K562 (cell line): ENCODE data around the gene PNPLA8. TPM values are rescaled to one million over a fixed set of nuclear protein-coding genes. Genes with fewer than 3 reads are reported as not detected.

Experiments used
- ATAC-seq: fragments of 200-7000 bp; cut with Tn5 transposase; 3 replicates; pipeline ENCODE4 v1.9.1; 2020; ENCODE audit warnings: moderate library complexity
- BruUV-seq: library from RNA; stranded (reverse); fragments of 400-500 nt; replicated peaks from 2 replicates; lab custom pipeline; 2021; lab: Mats Ljungman, UMichigan
- CTCF ChIA-PET: fragments of 300-600 bp; formaldehyde crosslinking; extraction: SDS; loops from one replicate; lab custom pipeline; 2021; ENCODE audit warnings: low intra/inter-chr PET ratio; lab: Yijun Ruan, JAX
- POLR2A ChIA-PET: fragments of 300-600, 350-650 bp; sonication (Branson Sonifier 250); formaldehyde crosslinking; extraction: SDS; loops from one replicate; lab custom pipeline; 2021; ENCODE audit warnings: antibody characterized with exemption, inconsistent platforms; lab: Yijun Ruan, JAX
- DNase-seq, 4 experiments: peaks; one replicate each; pipeline versions ENCODE4 v3.0.0 to v3.0.0-alpha.2; 2011 to 2018; ENCODE audit warnings: low spot score in 3 of 4, mixed read lengths in 3 of 4; ENCODE audit errors: extremely low read depth in 1 of 4
- FAIRE-seq: peaks from 2 replicates; lab custom pipeline; 2011; peaks lifted over from hg19 to GRCh38; lab: Jason Lieb, UNC
- H2AFZ ChIP-seq: 2 replicates; pipeline ENCODE4 v1.6.0; 2011; ENCODE audit warnings: low read depth, low read length, control low read depth, inconsistent platforms
- H3K27ac ChIP-seq: fragments of 200-600 bp; 3 replicates; pipeline ENCODE4 v1.8.0; 2011; ENCODE audit warnings: low read depth, mild to moderate bottlenecking, control low read depth, inconsistent platforms, low read length, moderate library complexity, mixed read lengths; ENCODE audit errors: extremely low read depth
- H3K27me3 ChIP-seq, 2 experiments: fragments of 300-600 bp in 1 of 2; 2 replicates in 1 of 2; 3 replicates in 1 of 2; pipeline versions ENCODE4 v1.6.0 to v1.8.0; 2011; ENCODE audit warnings: inconsistent platforms in 2 of 2, low read length in 2 of 2, mild to moderate bottlenecking in 1 of 2, mixed read lengths in 1 of 2, moderate library complexity in 1 of 2; ENCODE audit not compliant: control insufficient read depth in 2 of 2, insufficient read depth in 2 of 2
- H3K36me3 ChIP-seq: fragments of 300-600 bp; 3 replicates; pipeline ENCODE4 v1.8.0; 2011; ENCODE audit warnings: mild to moderate bottlenecking, low read length, inconsistent platforms; ENCODE audit not compliant: control insufficient read depth, insufficient read depth
- H3K4me1 ChIP-seq, 2 experiments: fragments of 200-600 bp in 1 of 2; replicated peaks in 1 of 2; 2 replicates in 1 of 2; 3 replicates in 1 of 2; pipeline versions ENCODE4 v1.5.1 to v1.8.0; 2011; ENCODE audit warnings: inconsistent platforms in 2 of 2, low read length in 2 of 2, mild to moderate bottlenecking in 1 of 2, mixed read lengths in 1 of 2, moderate library complexity in 1 of 2; ENCODE audit not compliant: control insufficient read depth in 2 of 2, insufficient read depth in 2 of 2
- H3K4me2 ChIP-seq: 2 replicates; pipeline ENCODE4 v1.6.1; 2011; ENCODE audit warnings: low read length, control low read depth, inconsistent platforms, mixed read lengths; ENCODE audit not compliant: insufficient read depth
- H3K4me3 ChIP-seq: fragments of 200-600 bp; sonication (generic), shearing (Covaris generic); 2 replicates; pipeline ENCODE4 v1.5.1; 2016; ENCODE audit warnings: control low read depth, inconsistent platforms
- H3K79me2 ChIP-seq: fragments of 200-600 bp; 3 replicates; pipeline ENCODE4 v1.8.0; 2011; ENCODE audit warnings: low read length, inconsistent platforms; ENCODE audit not compliant: control insufficient read depth, insufficient read depth
- H3K9ac ChIP-seq, 2 experiments: 2 replicates each; pipeline versions ENCODE4 v1.6.0 to v1.6.1; 2011; ENCODE audit warnings: low read depth in 2 of 2, low read length in 2 of 2, control low read depth in 1 of 2, inconsistent platforms in 1 of 2, mild to moderate bottlenecking in 1 of 2, mixed read lengths in 1 of 2; ENCODE audit not compliant: insufficient read depth in 1 of 2
- H3K9me1 ChIP-seq: one replicate; pipeline ENCODE4 v1.6.0; 2011; ENCODE audit warnings: inconsistent platforms, mild to moderate bottlenecking, low read length, moderate library complexity; ENCODE audit not compliant: control insufficient read depth, insufficient read depth
- H3K9me3 ChIP-seq: replicated peaks from 2 replicates; pipeline ENCODE4 v1.5.1; 2011; ENCODE audit warnings: low read depth, low read length, inconsistent platforms; ENCODE audit not compliant: control insufficient read depth, insufficient read depth
- H4K20me1 ChIP-seq: replicated peaks from 2 replicates; pipeline ENCODE4 v1.6.1; 2011; ENCODE audit warnings: low read length, inconsistent platforms, mixed read lengths; ENCODE audit not compliant: control insufficient read depth, insufficient read depth
- ZNF174 ChIP-seq: fragments of 250-450 bp; sonication (Bioruptor Pico); IDR thresholded peaks from 2 replicates; pipeline ENCODE4 v1.4.0; 2020; ENCODE audit warnings: mild to moderate bottlenecking
- ZNF696 ChIP-seq: fragments of 250-450 bp; sonication (Bioruptor Pico); conservative IDR thresholded peaks from 2 replicates; pipeline ENCODE4 v1.4.0; 2020; ENCODE audit warnings: mild to moderate bottlenecking, moderate library complexity
- in situ Hi-C: fragments of 300-500 bp; cut with MboI; formaldehyde crosslinking; loops from 4 replicates; pipeline ENCODE4 v1.15.0; 2018; ENCODE audit warnings: inconsistent platforms, mixed read lengths
- intact Hi-C: fragments of 100-400 bp; cut with micrococcal nuclease; formaldehyde crosslinking; loops from 2 replicates; pipeline ENCODE4 v1.14.2; 2022
- polyA plus RNA-seq, 8 experiments: library from polyadenylated mRNA; depleted of rRNA in 4 of 8; stranded (reverse) in 5 of 8; unstranded in 3 of 8; fragments of >200 nt; fragmentation: Nextera tagmentation in 2 of 8; fragmentation: Illumina TruSeq in 1 of 8; extraction: Ambion mirVana in 2 of 8; extraction: Trizol in 1 of 8; gene quantifications; 2 replicates each; pipeline versions ENCODE4 v1.2.1 to v1.2.3, GENCODE V29; 2011 to 2014; ENCODE audit warnings: inconsistent platforms in 1 of 8, missing spikeins in 1 of 8
- total RNA-seq, 7 experiments: library from RNA; depleted of rRNA in 6 of 7; stranded (reverse); fragments of >200 nt in 6 of 7; fragmentation: Illumina TruSeq in 2 of 7; extraction: Trizol in 2 of 7; gene quantifications; 2 replicates each; pipeline versions ENCODE4 v1.2.1 to v1.2.3, GENCODE V29; 2011 to 2021; ENCODE audit warnings: low replicate concordance in 1 of 7
- TF ChIP-seq, protein P1 (sequence below): fragments of 250-450 bp; sonication (Bioruptor Pico); IDR thresholded peaks from 2 replicates; pipeline ENCODE4 v1.8.0; 2021; ENCODE audit warnings: moderate library complexity, mild to moderate bottlenecking, inconsistent platforms
- TF ChIP-seq, protein P2 (sequence below): sonication (generic); formaldehyde crosslinking; IDR thresholded peaks from 2 replicates; pipeline ENCODE4 v1.9.0; 2022; ENCODE audit warnings: mild to moderate bottlenecking, missing genetic modification reagents
- TF ChIP-seq, protein P3 (sequence below): sonication (generic); formaldehyde crosslinking; IDR thresholded peaks from 2 replicates; pipeline ENCODE4 v1.8.0; 2022; ENCODE audit warnings: mild to moderate bottlenecking, low read depth, missing genetic modification reagents
- TF ChIP-seq, protein P4 (sequence below): sonication (generic); formaldehyde crosslinking; IDR thresholded peaks from 2 replicates; pipeline ENCODE4 v1.8.0; 2022; ENCODE audit warnings: missing genetic modification reagents, mild to moderate bottlenecking, borderline replicate concordance

Gene PNPLA8
- total and polyA plus RNA-seq, 9 of the 15 experiments (the other 6 are each of a cell fraction or from before 2014, with no cell fraction given) = 12.8 to 27.6 (median 16.3) TPM

DNA sequence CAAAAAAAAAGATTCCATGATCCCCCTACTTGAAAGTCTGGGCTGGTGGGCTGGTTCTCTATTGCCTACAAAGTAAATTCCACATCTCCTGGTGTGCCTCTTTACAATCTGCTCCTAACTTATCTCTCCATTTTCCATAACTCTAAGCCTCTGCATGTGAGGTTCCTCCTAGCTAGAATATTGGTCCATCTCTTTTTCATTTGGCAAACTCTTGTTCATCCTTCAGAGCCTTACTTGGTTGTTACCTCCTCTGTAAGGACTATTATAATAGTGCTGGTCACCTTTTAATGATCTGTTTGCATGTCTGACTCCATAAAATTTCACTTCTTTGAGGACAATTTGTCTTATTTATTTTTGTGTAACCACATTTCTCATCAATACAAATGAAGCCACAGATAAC is 68.1 kb downstream of the PNPLA8 start:
- H3K27me3 ChIP-seq = peaks cover 51 to 52% of the 10 kb centered on the region in 2 experiments
- no peaks in the 10 kb centered on the region for H3K79me2 ChIP-seq
- TF ChIP-seq, protein P1, sequence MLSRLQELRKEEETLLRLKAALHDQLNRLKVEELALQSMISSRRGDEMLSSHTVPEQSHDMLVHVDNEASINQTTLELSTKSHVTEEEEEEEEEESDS (CRISPR knock-in tag) = no peak
- TF ChIP-seq, protein P2, sequence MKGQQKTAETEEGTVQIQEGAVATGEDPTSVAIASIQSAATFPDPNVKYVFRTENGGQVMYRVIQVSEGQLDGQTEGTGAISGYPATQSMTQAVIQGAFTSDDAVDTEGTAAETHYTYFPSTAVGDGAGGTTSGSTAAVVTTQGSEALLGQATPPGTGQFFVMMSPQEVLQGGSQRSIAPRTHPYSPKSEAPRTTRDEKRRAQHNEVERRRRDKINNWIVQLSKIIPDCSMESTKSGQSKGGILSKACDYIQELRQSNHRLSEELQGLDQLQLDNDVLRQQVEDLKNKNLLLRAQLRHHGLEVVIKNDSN (CRISPR knock-in tag) = no peak
- TF ChIP-seq, protein P3, sequence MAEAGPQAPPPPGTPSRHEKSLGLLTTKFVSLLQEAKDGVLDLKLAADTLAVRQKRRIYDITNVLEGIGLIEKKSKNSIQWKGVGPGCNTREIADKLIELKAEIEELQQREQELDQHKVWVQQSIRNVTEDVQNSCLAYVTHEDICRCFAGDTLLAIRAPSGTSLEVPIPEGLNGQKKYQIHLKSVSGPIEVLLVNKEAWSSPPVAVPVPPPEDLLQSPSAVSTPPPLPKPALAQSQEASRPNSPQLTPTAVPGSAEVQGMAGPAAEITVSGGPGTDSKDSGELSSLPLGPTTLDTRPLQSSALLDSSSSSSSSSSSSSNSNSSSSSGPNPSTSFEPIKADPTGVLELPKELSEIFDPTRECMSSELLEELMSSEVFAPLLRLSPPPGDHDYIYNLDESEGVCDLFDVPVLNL (CRISPR knock-in tag) = no peak
- TF ChIP-seq ZNF174 (CRISPR knock-in tag) (no peak), ZNF696 (CRISPR knock-in tag) (no peak)
- TF ChIP-seq, protein P4, sequence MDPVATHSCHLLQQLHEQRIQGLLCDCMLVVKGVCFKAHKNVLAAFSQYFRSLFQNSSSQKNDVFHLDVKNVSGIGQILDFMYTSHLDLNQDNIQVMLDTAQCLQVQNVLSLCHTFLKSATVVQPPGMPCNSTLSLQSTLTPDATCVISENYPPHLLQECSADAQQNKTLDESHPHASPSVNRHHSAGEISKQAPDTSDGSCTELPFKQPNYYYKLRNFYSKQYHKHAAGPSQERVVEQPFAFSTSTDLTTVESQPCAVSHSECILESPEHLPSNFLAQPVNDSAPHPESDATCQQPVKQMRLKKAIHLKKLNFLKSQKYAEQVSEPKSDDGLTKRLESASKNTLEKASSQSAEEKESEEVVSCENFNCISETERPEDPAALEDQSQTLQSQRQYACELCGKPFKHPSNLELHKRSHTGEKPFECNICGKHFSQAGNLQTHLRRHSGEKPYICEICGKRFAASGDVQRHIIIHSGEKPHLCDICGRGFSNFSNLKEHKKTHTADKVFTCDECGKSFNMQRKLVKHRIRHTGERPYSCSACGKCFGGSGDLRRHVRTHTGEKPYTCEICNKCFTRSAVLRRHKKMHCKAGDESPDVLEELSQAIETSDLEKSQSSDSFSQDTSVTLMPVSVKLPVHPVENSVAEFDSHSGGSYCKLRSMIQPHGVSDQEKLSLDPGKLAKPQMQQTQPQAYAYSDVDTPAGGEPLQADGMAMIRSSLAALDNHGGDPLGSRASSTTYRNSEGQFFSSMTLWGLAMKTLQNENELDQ (CRISPR knock-in tag) = no peak
- intact Hi-C loops (no loop called here), in situ Hi-C loops (no loop called here)
- H3K9me3 ChIP-seq = no peaks in the 10 kb centered on the region
- H3K9me1 ChIP-seq = no peaks in the 10 kb centered on the region
- no peak overlapping the region for H3K4me2 ChIP-seq
- no peak overlapping the region for H3K27ac ChIP-seq
- FAIRE-seq = no peak
- ATAC-seq = no peak
- no peaks in the 10 kb centered on the region for H3K36me3 ChIP-seq
- no peak overlapping the region for H3K4me3 ChIP-seq
- H2AFZ ChIP-seq = no peak overlapping the region
- ChIA-PET POLR2A (interaction anchor here (0.6 kb wide), 1 partner anchor 152 kb away, joined by 3 read pairs; no protein-coding TSS in a partner anchor), CTCF (no interaction called here)
- BruUV-seq = no TSS peak
- peaks cover 0 to 20% of the 10 kb centered on the region in 2 experiments; a peak in 2 of 5 replicates for H3K4me1 ChIP-seq
- no peak overlapping the region for H3K9ac ChIP-seq
- H4K20me1 ChIP-seq = no peaks in the 10 kb centered on the region
- DNase-seq = no peak
